ENCODE results near the gene CSRP1.
"Not testable (repeated sequence)": the region's sequence is repeated elsewhere in the genome, so short reads cannot be mapped to it uniquely, and the experiment has no call there.

Gene CSRP1

DNA sequence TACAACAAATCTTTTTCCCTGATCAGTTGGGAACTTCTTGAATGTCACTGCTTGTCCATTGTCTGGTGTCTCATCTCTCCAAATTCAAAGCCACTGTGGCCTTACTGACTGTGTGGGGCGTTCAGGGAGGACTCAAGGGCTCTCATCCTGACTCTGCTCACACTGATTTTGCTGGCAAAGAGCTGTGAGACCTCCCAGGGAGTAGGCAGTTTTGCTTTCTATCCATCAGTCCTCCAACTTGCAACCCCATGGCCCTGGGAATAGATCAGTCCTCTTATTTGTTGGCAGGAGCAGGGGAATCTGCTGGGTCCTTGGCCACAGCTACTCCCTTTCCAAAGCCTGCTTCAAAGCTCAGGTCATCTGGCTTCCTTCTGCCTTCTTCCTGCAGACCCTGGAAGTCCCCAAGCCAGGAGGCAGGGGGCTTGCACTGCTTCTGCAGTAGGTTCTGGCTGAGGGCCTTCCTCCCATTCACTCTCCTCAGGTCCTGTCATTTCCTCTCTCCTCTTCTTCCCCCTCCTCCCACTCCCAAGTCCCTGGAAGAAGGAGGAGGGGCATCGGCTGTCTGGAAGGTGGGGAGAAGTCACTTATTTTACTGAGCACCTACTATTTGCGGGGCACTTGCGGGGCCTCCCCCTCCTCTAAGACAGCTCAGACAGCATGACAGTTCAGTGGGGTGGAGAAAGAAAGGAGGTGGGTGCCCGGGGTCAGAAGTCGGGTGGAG, 31.1 kb upstream of the CSRP1 start:
- no peak for DNase-seq (ENCODE audit: low spot score)

GRCh38 chr1:201537467-201537866, 30.5 kb upstream of the CSRP1 start:
- DNase-seq (ENCODE audit: low spot score): no peak

GRCh38 chr1:201537028-201537427, 30.1 kb upstream of the CSRP1 start:
- DNase-seq (ENCODE audit: low spot score): no peak

- no peak for DNase-seq (ENCODE audit: low spot score)
Observed at GRCh38 chr1:201536558-201536957, 29.6 kb upstream of the CSRP1 start.

DNA sequence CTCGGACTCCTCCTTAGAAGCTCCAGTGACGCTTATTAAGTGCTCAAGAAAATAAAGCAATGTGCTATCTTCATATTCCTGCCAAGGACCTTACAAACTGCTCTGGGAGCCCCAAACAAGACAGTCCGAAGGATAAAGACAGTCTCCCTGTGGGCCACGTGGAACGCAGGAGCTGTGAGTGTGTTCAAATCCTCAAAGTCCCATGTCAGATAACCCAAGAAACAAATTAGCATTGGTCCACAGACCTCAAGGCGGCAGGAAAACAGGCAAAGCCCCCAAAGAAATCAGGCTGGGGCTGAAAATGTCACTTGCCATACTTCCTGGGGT, 29.0 kb upstream of the CSRP1 start:
- no peak for DNase-seq (ENCODE audit: low spot score)

DNA sequence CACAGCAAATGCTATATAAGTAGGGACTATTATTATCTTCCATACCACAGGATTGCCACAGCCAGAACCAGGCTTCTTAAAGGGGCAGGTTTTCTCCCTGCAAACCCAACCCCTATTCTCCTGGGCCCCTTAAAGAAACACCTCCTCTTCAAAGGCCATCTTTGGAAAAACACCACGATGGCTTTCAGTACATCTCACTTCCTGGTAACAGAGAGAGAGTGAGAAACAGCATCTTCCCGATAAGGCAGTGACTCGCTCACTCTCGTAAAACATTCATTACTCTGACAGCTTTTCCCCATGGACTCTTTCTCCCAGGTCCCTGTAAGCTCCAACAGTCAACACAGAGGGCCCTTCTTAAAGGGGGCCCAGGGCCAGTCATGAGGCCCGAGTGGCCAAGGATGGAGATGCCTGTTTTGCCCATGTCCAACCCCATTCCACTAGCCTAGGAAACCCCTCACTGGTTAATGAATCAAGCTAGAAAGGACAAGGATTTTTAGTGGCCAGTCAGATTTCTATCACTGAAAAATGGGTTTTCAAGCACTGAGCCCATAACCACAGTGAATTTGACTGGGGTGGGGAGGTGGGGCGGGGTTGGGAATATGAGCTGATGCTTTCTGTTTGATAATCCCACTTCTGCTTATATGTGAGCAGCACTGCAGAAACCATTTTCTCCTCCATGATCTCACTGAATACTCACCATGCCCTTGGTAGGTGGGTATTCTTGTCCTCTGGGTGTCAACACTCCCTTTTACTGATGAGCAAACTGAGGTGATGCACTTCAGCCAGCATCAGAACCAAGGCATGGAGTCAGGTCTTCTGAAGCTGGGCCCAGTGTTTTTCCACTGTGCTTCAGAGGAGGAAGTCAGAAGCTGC, 28.4 kb upstream of the CSRP1 start:
- no peak for DNase-seq (ENCODE audit: low spot score)

GRCh38 chr1:201533836-201534235, 26.9 kb upstream of the CSRP1 start:
- DNase-seq (ENCODE audit: low spot score): no peak

- no peak for DNase-seq (ENCODE audit: low spot score)
Observed at GRCh38 chr1:201531551-201532425, 24.9 kb upstream of the CSRP1 start.

DNA sequence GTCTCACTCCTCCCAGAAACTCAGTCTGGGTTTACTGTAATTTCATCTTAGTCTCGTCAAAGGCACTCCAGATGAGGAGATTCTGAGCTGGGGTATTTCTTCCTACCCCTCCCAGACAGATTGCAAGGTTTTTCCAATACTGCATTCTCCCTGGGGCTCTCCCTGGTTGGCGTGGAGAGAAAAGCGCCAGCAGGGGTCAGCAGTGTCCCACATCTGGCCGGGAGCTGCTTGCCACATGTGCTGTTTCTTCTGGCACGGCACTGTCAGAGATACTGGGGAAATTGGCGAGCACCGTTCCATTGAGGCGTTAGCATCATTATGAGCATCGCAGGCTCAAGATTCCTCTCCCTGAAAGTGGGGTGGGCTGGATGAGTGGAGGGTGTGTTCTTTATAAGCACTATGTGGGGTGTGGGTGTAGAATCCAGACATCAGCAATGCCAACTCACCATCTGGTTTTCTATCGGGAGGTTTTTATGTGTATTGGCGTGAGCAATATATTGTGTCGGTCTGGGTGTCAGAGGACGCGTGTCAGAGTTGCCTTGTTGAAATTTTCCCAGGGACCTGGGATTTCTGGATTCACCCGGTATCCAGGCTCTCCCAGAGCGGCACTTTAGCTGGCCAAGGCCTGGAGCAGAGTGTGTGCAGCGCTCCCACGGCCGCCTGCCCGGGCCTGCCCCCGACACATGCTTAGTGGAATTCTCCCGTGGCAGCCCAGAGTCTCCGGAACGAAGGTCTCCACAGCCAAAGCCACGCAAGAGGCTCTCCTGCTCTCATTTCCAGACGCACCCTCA, 24.0 kb upstream of the CSRP1 start:
- DNase-seq (ENCODE audit: low spot score): peak; percentile 87

DNA sequence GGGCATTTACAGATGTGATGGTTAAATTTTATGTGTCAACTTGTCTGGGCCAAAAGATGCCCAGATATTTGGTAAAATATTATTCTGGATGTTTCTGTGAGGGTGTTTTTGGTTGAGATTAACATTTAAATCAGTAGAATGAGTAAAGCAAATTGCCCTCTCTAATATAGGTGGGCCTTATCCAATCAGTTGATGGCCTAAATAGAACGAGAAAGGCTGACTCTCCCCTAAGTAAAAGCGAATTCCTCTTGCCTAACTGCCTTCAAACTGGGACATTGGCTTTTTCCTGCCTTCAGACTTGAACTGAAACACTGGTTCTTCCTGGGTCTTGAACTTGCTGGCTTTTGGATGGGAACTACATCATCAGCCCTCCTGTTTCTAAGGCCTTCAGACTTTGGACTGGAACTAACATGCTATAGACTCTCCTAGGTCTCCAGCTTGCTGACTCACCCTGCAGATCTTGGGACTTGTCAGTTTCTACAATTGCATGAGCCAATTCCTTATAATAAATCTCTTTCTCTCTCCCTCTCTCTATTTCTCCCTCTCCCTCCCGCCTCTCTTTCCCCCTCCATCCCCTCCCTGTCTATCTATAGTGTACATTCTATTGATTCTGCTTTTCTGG, 21.8 kb upstream of the CSRP1 start:
- DNase-seq (ENCODE audit: low spot score): no peak

DNA sequence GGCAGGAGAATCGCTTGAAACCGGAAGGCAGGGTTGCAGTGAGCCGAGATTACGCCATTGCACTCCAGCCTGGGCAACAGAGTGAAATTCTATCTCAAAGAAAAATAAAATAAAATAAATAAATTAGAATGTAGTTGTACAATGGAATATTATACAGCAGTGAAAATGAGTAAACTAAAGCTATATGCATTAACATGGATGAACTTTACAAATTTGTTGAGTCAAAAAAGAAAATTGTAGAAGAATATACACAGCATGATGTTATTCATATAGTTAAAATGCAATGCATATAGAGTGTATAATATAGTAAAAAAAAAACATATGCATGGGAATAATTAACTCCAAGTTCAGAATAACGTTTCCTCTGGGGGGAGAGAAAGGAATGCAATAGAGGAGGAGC, 21.0 kb upstream of the CSRP1 start:
- no peak for DNase-seq (ENCODE audit: low spot score)

DNA sequence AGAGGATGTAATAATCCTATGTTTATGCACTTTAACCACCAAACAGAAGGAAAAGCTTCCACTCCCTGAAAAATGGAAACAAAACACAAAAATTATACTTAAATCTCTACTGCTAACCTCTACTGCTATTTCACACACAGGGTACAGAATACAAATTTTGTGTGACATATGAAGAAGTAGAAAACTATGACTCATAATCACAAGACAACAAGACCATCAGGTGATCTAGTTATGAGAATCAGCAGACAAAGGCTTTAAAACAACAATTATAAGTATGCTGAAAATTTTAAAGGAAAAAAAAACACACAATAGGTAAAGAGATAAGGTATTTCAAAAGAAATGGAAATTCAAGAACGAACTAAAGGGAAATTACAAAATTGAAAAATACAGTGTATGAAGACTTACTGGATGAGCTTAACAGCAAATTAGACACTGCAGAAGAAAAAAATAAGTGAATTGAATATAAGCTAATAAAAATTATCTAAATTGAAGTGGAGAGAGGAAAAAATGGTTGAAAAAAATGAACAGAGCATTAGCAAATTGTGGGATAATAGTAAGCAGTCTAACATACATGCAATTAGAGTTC, 18.4 kb upstream of the CSRP1 start:
- no peak for DNase-seq (ENCODE audit: low spot score)

GRCh38 chr1:201520046-201520575, 13.2 kb upstream of the CSRP1 start:
- not testable (repeated sequence) for DNase-seq (ENCODE audit: low spot score)

DNA sequence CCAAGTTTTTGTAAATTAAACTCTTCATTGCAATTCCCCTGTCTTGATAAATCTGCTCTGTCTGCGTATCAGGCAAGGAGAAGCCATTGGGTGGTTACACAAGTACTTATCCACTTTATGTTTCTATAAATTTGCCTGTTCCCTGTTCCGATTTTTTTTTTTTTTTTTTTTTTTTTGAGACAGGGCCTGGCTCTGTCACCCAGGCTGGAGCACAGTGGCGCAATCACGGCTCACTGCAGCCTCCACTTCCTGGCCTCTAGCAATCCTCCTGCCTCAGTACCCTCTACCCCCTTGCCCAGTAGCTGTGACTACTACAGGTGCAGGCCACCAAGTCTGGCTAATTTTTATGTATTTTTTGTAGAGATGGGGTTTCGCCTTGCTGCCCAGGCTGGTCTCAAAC, 11.1 kb upstream of the CSRP1 start:
- DNase-seq (ENCODE audit: low spot score): no peak

DNA sequence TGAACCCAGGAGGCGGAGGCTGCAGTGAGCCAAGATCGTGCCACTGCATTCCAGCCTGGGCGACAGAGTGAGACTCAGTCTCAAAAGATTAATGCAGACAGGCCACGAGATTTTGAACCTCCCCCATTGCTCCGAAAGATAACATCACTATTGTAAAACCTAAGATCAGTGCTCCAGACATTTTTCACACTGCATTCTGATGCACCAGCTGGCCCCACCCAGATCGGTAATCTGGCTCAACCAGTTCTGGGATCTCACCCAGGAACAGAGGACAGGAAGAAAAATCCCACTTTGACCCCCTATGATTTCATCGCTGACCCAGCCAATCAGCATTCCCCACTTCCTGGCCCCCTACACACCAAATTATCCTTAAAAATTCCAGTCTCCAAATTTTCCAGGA, 10.7 kb upstream of the CSRP1 start:
- no peak for DNase-seq (ENCODE audit: low spot score)

GRCh38 chr1:201516511-201517127, 9.7 kb upstream of the CSRP1 start:
- no peak for DNase-seq (ENCODE audit: low spot score)

GRCh38 chr1:201515895-201516294, 9.0 kb upstream of the CSRP1 start:
- DNase-seq (ENCODE audit: low spot score): no peak

DNA sequence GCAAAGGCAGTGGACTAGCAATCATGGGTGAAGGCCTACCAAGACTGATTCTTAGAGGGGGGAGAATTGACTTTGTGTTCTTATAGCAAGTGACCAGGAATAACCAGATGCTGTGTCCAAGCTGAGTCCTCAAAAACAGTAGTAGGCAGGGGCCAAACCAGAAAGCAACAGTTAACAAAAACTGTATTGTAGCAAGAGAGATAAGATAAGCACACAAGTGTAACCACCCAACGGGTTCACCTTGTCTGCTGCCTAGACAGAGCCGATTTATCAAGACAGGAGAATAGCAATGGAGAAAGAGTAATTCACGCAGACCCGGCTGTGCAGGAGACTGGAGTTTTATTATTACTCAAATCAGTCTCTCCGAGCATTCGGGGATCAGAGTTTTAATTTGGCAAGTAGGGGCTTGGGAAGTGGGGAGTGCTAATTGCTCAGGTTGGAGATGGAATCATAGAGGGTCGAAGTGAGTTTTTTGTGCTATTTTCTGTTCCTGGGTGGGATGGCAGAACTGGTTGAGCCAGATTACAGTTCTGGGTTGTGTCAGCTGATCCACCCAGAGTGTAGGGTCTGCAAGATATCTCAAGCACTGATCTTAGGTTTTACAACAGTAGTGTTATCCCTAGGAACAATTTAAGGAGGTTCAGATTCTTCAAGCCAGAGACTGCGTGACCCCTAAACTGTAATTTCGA, 8.3 kb upstream of the CSRP1 start:
- no peak for DNase-seq (ENCODE audit: low spot score)

- DNase-seq (ENCODE audit: low spot score): no peak
Observed at GRCh38 chr1:201514466-201514865, 7.5 kb upstream of the CSRP1 start.
